Fibroblast of skin of left quadriceps (primary cell): Measurements from ENCODE around the gene ZNF780A.
"Not testable (repeated sequence)": the region's sequence is repeated elsewhere in the genome, so short reads cannot be mapped to it uniquely, and the experiment has no call there.

Experiments
- DNase-seq, 2 experiments: peaks; one replicate each; pipeline ENCODE4 v3.0.0-alpha.2; 2013; ENCODE audit warnings: low read depth in 2 of 2

The ZNF780A gene

DNA sequence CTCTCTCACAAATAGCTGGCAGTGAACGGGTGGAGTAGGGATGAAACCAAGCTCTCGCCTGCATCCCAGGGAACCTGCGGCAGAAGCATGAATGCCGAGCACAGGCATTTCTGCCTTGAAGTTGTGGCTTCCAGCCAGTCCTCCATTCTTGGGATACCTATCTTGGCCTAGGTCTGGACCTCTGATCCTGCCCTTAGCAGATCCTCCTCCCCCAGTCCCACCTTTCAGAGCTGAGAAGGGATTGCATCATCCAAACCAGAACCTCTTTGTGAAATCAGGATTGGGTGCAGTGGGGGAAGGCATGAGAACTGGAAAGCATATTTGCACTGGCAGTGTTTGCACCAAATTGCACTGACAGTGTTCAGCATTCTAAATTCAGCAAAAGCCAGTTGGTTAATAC, 5.8 kb downstream of the ZNF780A start:
- no peak for DNase-seq

- DNase-seq = no peak
These were observed 9.3 kb downstream of the ZNF780A start for GRCh38 chr19:40081411-40081810.

GRCh38 chr19:40080289-40080688, 10.5 kb downstream of the ZNF780A start:
- DNase-seq = no peak

DNA sequence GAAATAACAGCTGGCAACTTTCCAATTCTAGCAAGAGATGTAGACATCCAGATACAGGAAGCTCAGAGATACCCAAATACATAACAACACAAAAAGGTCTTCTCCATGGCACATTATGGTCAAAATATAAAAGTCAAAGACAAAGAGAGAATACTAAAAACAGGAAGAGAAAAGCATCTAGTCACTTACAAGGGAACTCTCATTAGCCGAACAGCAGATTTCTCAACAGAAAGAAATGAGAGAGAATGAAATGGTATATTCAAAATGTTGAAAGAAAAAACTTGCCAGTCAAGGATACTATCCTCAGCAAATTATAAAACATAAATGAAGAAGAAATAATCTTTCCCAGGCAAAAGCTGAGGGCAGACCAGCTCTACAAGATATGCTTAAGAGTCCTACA, 12.4 kb downstream of the ZNF780A start:
- DNase-seq = no peak

GRCh38 chr19:40070058-40070457, 20.7 kb downstream of the ZNF780A start:
- no peak for DNase-seq

DNA sequence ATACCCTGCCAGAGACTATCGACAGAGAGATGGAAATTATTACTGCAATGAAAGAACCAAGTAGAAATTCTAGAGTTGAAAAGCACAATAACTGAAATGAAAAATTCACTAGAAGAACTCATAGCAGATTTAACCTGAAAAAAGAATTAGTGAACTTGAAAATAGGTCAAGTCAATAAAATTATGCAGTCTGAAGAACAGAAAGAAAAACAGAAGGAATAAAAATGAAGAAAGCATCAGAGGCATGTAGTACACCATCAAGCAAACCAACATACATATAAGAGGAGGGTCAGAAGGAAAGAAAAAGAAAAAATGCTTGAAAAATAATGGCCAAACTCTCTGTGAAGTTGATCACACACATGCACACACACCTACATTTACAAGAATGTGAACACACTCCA, 31.1 kb downstream of the ZNF780A start:
- DNase-seq = no peak

GRCh38 chr19:40057166-40057565, 33.6 kb downstream of the ZNF780A start:
- no peak for DNase-seq

DNA sequence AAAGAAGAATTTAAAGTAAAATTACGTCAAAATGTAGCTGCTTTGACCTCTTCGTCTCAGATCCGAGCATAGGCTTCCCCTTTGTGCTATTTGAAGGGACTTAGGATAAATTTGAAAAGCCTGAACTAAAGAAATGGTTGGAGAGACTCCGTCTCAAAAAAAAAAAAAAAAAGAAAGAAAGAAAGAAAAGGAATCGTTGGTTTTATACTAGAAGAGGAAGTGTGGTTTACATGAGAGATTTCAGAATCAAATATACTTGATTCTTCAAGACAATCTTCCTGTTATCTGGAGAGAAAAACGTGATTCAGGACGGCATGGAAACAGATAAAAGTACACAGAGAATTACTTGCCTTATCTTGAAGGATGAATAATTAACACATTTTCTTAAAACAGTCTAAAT, 34.2 kb downstream of the ZNF780A start:
- DNase-seq = no peak

GRCh38 chr19:40055832-40056504, 34.8 kb downstream of the ZNF780A start, which contains the start of gene ZNF780B:
TSS of gene ZNF780B (minus strand) at chr19:40056231. CDS start at chr19:40050332, 5,899 bp downstream.
- peak; percentile 15 to 18 for DNase-seq

DNA sequence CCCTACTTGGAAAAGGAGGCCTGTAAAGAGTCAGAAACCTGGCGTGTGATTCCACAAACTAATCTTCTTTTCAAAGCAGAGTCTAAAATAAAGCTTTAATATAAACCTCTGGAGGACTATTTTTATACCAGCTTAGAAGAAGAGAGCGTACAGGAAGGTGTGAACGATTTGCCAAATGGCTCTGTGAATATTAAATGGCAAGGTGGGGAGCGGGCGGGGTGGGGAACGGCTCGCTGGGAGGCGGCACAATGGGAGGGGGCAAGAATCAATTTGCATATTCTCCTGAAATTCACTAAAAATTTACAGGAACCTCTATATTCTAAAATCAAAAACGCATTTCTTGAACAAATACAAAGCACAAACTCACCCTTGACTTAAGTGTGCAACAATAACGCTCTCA, 35.7 kb downstream of the ZNF780A start:
- no peak for DNase-seq

- no peak for DNase-seq
These were observed 36.1 kb downstream of the ZNF780A start for GRCh38 chr19:40054632-40055031.

DNA sequence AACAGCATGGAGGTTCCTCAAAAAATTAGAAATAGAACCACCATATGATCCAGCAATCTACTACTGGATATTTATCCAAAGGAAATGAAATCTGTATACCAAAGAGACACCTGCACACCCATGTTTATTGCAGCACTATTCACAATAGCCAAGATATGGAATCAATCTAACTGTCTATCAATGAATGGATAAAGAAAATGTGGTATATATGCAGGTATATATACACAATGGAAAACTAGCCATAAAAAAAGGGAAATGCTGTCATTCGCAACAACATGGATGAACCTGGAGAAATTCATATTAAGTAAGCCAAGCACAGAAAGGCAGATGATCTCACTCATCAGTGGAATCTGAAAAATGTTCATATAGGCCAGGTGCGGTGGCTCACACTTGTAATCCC, 37.3 kb downstream of the ZNF780A start:
- no peak for DNase-seq

- not testable (repeated sequence) for DNase-seq
These were observed 49.0 kb downstream of the ZNF780A start for GRCh38 chr19:40041718-40042117.

GRCh38 chr19:40038047-40038446, 52.7 kb downstream of the ZNF780A start:
- DNase-seq = not testable (repeated sequence)

GRCh38 chr19:40035996-40036395, 54.7 kb downstream of the ZNF780A start:
- DNase-seq = no peak

GRCh38 chr19:40033989-40034560, 56.7 kb downstream of the ZNF780A start:
- no peak for DNase-seq

GRCh38 chr19:40026597-40026970, 64.2 kb downstream of the ZNF780A start:
- no peak for DNase-seq

DNA sequence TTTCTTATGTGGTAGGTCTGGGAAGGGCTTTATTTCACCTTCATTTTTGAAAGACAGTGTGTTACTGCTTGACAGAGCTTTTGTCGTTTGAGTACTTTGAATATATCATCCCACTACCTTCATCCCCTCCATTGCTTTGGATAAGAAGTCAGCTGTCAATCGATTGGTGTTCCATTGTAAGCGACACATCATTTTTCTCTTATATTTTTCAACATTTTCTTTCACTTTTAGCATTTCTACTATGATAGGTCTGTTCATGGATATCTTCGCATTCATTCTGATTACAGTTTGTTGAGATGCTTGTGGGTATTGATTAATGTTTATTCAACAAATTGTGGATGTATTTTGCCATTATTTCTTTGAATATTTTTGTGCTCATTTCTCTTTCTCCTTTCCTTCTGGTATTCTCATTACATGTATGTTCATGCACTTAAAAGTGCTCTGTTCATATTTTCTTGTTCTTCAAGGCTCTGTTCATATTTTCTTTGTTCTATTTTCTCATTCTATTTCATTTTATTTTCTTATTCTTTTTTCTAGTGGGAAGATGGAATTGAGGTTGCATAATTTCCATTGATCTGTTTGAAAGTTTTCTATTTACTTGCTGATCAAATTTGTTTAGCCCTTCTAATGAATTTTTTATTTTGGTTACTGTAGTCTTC, 64.7 kb downstream of the ZNF780A start:
- no peak for DNase-seq

DNA sequence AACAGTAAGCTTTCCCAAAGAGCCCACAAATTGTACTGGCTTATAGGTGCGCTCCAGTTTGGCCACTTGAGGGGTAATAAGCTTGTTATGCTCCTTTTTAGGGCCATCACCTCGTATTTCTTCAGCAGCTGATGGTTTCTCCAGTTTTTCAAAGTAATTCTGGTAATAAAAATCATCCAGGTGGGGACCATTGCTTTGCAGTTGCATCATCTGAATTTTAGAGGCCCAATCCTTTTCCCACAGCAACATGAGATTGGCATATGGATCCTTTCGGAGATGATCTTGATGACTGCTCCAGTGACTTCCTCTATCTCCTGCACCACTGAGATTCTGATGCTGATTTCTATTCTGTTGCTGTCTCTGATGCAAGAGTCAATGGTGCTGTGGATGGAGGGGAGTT, 66.8 kb downstream of the ZNF780A start:
- no peak for DNase-seq
